HepG2 (cell line): ENCODE data around the gene TPX2. TPM values are rescaled to one million over a fixed set of nuclear protein-coding genes. Genes with fewer than 3 reads are reported as not detected.
A peak's percentile ranks its signal among the peaks of the same experiment; 100 is the strongest.

ENCODE experiments used
- EP300 ChIP-seq, 3 experiments: sonication (generic) in 1 of 3; formaldehyde crosslinking in 1 of 3; IDR thresholded peaks; 2 replicates each; pipeline versions ENCODE4 v1.5.1 to v1.6.1; 2011 to 2020; ENCODE audit warnings: low read depth in 2 of 3, low read length in 2 of 3, borderline replicate concordance in 1 of 3, improper control_type of control experiment in 1 of 3, mild to moderate bottlenecking in 1 of 3, missing genetic modification reagents in 1 of 3, moderate library complexity in 1 of 3
- HOXA9 ChIP-seq: sonication (generic); formaldehyde crosslinking; IDR thresholded peaks from 2 replicates; pipeline ENCODE4 v1.8.1; 2022; ENCODE audit warnings: missing genetic modification reagents, mild to moderate bottlenecking, moderate library complexity, borderline replicate concordance
- KLF9 ChIP-seq: IDR thresholded peaks from 2 replicates; pipeline ENCODE4 v1.6.1; 2016; ENCODE audit warnings: low read depth
- MZF1 ChIP-seq: sonication (generic); formaldehyde crosslinking; IDR thresholded peaks from 2 replicates; pipeline ENCODE4 v1.8.1; 2023; ENCODE audit warnings: mild to moderate bottlenecking, missing genetic modification reagents, borderline replicate concordance
- NCOR1 ChIP-seq: fragments of 200-600 bp; sonication (generic); IDR thresholded peaks from 2 replicates; pipeline ENCODE4 v1.7.0; 2017; ENCODE audit warnings: antibody characterized with exemption, low read length, borderline replicate concordance
- RBM39 ChIP-seq: fragments of 200-400 bp; formaldehyde crosslinking; IDR thresholded peaks from one replicate; pipeline ENCODE4 v1.6.1; 2018; ENCODE audit warnings: antibody characterized with exemption, mild to moderate bottlenecking, low read depth, low read length; ENCODE audit not compliant: poor library complexity, severe bottlenecking
- SYNCRIP ChIP-seq: fragments of 200-400 bp; formaldehyde crosslinking; IDR thresholded peaks from 2 replicates; pipeline ENCODE4 v1.6.1; 2018; ENCODE audit warnings: mild to moderate bottlenecking, low read depth, low read length; ENCODE audit not compliant: insufficient read depth
- ZBTB14 ChIP-seq: sonication (generic); formaldehyde crosslinking; IDR thresholded peaks from 2 replicates; pipeline ENCODE4 v1.4.0; 2020; ENCODE audit warnings: missing genetic modification reagents
- ZBTB21 ChIP-seq: sonication (generic); formaldehyde crosslinking; IDR thresholded peaks from 2 replicates; pipeline ENCODE4 v1.4.0; 2020; ENCODE audit warnings: missing genetic modification reagents
- ZBTB39 ChIP-seq: sonication (generic); formaldehyde crosslinking; IDR thresholded peaks from 2 replicates; pipeline ENCODE4 v1.5.0; 2020; ENCODE audit warnings: missing genetic modification reagents
- ZFP82 ChIP-seq: sonication (generic); formaldehyde crosslinking; IDR thresholded peaks from 2 replicates; pipeline ENCODE4 v1.5.1; 2020; ENCODE audit warnings: mild to moderate bottlenecking, missing genetic modification reagents, borderline replicate concordance
- ZHX2 ChIP-seq, 2 experiments: sonication (generic) in 1 of 2; formaldehyde crosslinking in 1 of 2; IDR thresholded peaks; 2 replicates each; pipeline versions ENCODE4 v1.6.1 to v1.9.0; 2014 to 2022; ENCODE audit warnings: antibody characterized with exemption in 1 of 2, borderline replicate concordance in 1 of 2, inconsistent platforms in 1 of 2, low read depth in 1 of 2, missing genetic modification reagents in 1 of 2
- ZMAT3 ChIP-seq: sonication (generic); formaldehyde crosslinking; conservative IDR thresholded peaks from 2 replicates; pipeline ENCODE4 v1.7.0; 2021; ENCODE audit warnings: missing genetic modification reagents
- ZNF232 ChIP-seq: sonication (generic); formaldehyde crosslinking; IDR thresholded peaks from 2 replicates; pipeline ENCODE4 v1.4.0; 2020; ENCODE audit warnings: missing genetic modification reagents, borderline replicate concordance
- ZNF263 ChIP-seq: sonication (generic); formaldehyde crosslinking; IDR thresholded peaks from 2 replicates; pipeline ENCODE4 v1.4.0; 2020; ENCODE audit warnings: missing genetic modification reagents
- ZNF326 ChIP-seq: sonication (generic); formaldehyde crosslinking; IDR thresholded peaks from 2 replicates; pipeline ENCODE4 v1.4.0; 2020; ENCODE audit warnings: missing genetic modification reagents, borderline replicate concordance
- ZNF556 ChIP-seq: sonication (generic); formaldehyde crosslinking; IDR thresholded peaks from 2 replicates; pipeline ENCODE4 v1.4.0; 2020; ENCODE audit warnings: mild to moderate bottlenecking, missing genetic modification reagents, borderline replicate concordance
- polyA plus RNA-seq, 8 experiments: library from polyadenylated mRNA; depleted of rRNA in 3 of 8; stranded (reverse) in 7 of 8; unstranded in 1 of 8; fragments of >200 nt; fragmentation: Illumina TruSeq in 4 of 8; extraction: Trizol in 4 of 8; gene quantifications; 2 replicates each; pipeline versions ENCODE4 v1.2.1 to v1.2.3, GENCODE V29; 2011 to 2016; ENCODE audit warnings: low read depth in 4 of 8, missing spikeins in 1 of 8, mixed read lengths in 1 of 8; ENCODE audit not compliant: insufficient read depth in 1 of 8
- total RNA-seq, 5 experiments: library from RNA; depleted of rRNA; stranded (reverse); fragments of >200 nt; fragmentation: Illumina TruSeq; extraction: Trizol; gene quantifications; 2 replicates each; pipeline ENCODE4 v1.2.3, GENCODE V29; 2016; ENCODE audit warnings: low read depth in 1 of 5

TPX2 gene
- total and polyA plus RNA-seq, 2 of the 13 experiments (the other 11 are each of a cell fraction or from before 2014, with no cell fraction given), result 34.3 to 124 TPM

- TF ChIP-seq ZHX2 (IDR thresholded peaks at IDR 0.05; ENCODE audit: low read depth) (peak; percentile 16; the same call in 1 of the 2 replicates), ZHX2 (CRISPR knock-in tag; IDR thresholded peaks at IDR 0.05; ENCODE audit: borderline replicate concordance) (peak; percentile 75), ZNF326 (CRISPR knock-in tag) (no peak), MZF1 (CRISPR knock-in tag) (no peak), EP300 (IDR thresholded peaks at IDR 0.05; ENCODE audit: low read depth in 2 of 2, low read length in 2 of 2) (no peak; a peak in 1 of 4 replicates), EP300 (CRISPR knock-in tag; IDR thresholded peaks at IDR 0.05; ENCODE audit: borderline replicate concordance) (no peak; the same call in 1 of the 2 replicates), ZBTB14 (CRISPR knock-in tag) (no peak; the same call in 1 of the 2 replicates), ZNF556 (CRISPR knock-in tag) (peak; percentile 98), ZMAT3 (peak; percentile 94), HOXA9 (CRISPR knock-in tag) (peak; percentile 99; the same call in 1 of the 2 replicates), ZBTB39 (CRISPR knock-in tag) (0 out of 2 replicates have a peak, but pooled peaks have one; percentile 69), RBM39 (peak; percentile 83), SYNCRIP (no peak), NCOR1 (peak; percentile 65; the same call in 1 of the 2 replicates), ZNF263 (CRISPR knock-in tag) (peak; percentile 96), KLF9 (CRISPR knock-in tag) (no peak; the same call in 1 of the 2 replicates), ZNF232 (CRISPR knock-in tag) (peak; percentile 90; the same call in 1 of the 2 replicates), ZBTB21 (CRISPR knock-in tag) (0 out of 2 replicates have a peak, but pooled peaks have one; percentile 8), ZFP82 (CRISPR knock-in tag) (0 out of 2 replicates have a peak, but pooled peaks have one; percentile 48)
Observed at GRCh38 chr20:31738729-31739549, at the start of gene TPX2 (continued).
